HEK293 (cell line): ENCODE results near the gene PRCP.

Source experiments
- CTCF ChIP-seq: fragments of 450-650 bp; formaldehyde crosslinking; IDR thresholded peaks from 2 replicates; pipeline ENCODE4 v1.5.1; 2016; ENCODE audit warnings: missing biosample characterization, missing genetic modification characterization
- SP2 ChIP-seq: fragments of 450-650 bp; formaldehyde crosslinking; IDR thresholded peaks from 2 replicates; pipeline ENCODE4 v1.5.1; 2016; ENCODE audit warnings: missing biosample characterization, missing genetic modification characterization
- ZFP3 ChIP-seq: fragments of 450-650 bp; formaldehyde crosslinking; IDR thresholded peaks from 2 replicates; pipeline ENCODE4 v1.5.1; 2016; ENCODE audit warnings: low read depth, missing biosample characterization, missing genetic modification characterization
- ZNF174 ChIP-seq: fragments of 450-650 bp; formaldehyde crosslinking; IDR thresholded peaks from 2 replicates; pipeline ENCODE4 v1.5.0; 2017; ENCODE audit warnings: missing biosample characterization, mild to moderate bottlenecking, missing genetic modification characterization
- ZNF645 ChIP-seq: fragments of 450-650 bp; formaldehyde crosslinking; IDR thresholded peaks from 2 replicates; pipeline ENCODE4; 2016; ENCODE audit warnings: missing biosample characterization, missing genetic modification characterization
- ZSCAN30 ChIP-seq: fragments of 450-650 bp; IDR thresholded peaks from 2 replicates; pipeline ENCODE4 v1.5.1; 2018; ENCODE audit warnings: missing biosample characterization, mild to moderate bottlenecking, missing genetic modification characterization, moderate library complexity

GRCh38 chr11:82930229-82930628 is 30.0 kb upstream of the PRCP start:
- TF ChIP-seq SP2 (tag by site-specific recombination) = no peak
- TF ChIP-seq CTCF (tag by site-specific recombination) = no peak
- TF ChIP-seq ZNF174 (tag by site-specific recombination) = no peak
- no peak for TF ChIP-seq ZSCAN30 (tag by site-specific recombination)
- TF ChIP-seq ZFP3 (tag by site-specific recombination) = no peak
- no peak for TF ChIP-seq ZNF645
